Measurements from ENCODE around the gene TENM3.

DNA sequence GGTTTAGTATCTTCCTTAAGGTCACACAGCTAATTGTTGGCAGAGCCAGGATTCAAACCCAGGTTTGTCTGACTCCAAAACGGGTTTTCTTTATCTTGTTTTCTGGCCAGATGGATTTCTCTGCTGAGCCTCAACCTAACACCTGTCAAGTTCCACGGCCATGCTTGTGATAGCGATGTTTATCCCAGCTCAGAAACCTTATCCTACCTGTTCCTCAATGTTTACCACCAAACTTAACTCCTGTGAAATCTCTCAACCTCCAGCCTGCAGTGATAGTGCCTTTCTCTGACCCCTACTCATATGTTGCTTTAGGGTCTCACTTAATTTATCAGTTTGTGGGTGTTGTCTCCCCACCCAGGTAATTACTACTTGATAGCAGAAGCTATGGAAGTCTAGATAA is 428.0 kb downstream of the TENM3 start:
- TF ChIP-seq, protein P1, sequence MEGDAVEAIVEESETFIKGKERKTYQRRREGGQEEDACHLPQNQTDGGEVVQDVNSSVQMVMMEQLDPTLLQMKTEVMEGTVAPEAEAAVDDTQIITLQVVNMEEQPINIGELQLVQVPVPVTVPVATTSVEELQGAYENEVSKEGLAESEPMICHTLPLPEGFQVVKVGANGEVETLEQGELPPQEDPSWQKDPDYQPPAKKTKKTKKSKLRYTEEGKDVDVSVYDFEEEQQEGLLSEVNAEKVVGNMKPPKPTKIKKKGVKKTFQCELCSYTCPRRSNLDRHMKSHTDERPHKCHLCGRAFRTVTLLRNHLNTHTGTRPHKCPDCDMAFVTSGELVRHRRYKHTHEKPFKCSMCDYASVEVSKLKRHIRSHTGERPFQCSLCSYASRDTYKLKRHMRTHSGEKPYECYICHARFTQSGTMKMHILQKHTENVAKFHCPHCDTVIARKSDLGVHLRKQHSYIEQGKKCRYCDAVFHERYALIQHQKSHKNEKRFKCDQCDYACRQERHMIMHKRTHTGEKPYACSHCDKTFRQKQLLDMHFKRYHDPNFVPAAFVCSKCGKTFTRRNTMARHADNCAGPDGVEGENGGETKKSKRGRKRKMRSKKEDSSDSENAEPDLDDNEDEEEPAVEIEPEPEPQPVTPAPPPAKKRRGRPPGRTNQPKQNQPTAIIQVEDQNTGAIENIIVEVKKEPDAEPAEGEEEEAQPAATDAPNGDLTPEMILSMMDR (IDR thresholded peaks at IDR 0.05; ENCODE audit: low read depth, low read length, poor library complexity, severe bottlenecking): no peak
- no peak for TF ChIP-seq EZH2phosphoT487 (IDR thresholded peaks at IDR 0.05; ENCODE audit: borderline replicate concordance, low read length)
